Measurements from ENCODE around the gene MMP15. TPM values are rescaled to one million over a fixed set of nuclear protein-coding genes. Genes with fewer than 3 reads are reported as not detected.

The MMP15 gene
- total RNA-seq, 2 experiments from 2014 or later: 0.25 to 0.31 TPM

DNA sequence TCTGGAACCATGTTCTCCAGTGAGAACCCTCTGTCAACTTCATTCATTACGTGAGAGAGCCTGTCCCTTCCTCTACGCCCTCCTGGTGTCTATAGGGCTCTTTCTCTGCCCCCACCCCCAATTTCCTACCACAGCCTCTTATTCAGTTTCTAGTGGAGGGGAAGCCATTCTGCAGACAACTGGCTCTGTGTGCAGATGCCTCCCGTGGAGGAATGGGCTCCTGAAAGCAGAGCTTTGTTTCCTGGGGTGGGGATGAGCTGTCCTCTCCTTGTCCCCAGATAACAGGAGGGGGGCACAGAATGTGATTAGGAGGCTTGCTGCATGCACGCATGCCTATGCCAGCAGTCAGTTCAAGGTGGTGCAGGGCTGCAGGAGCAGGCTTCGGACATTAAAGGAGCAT is 31.6 kb downstream of the MMP15 start:
- ChIA-PET POLR2A (no interaction called here), CTCF (interaction anchor here (0.8 kb wide), 1 partner anchor 9 kb away, joined by 3 read pairs; no protein-coding TSS in a partner anchor)
- no peak overlapping the region for H3K4me3 ChIP-seq (ENCODE audit: low read length)
- H3K27ac ChIP-seq (ENCODE audit: low read depth in 1 of 2, low read length in 2 of 2): no peak overlapping the region
- DNase-seq: no peak
- TF ChIP-seq, protein P1, sequence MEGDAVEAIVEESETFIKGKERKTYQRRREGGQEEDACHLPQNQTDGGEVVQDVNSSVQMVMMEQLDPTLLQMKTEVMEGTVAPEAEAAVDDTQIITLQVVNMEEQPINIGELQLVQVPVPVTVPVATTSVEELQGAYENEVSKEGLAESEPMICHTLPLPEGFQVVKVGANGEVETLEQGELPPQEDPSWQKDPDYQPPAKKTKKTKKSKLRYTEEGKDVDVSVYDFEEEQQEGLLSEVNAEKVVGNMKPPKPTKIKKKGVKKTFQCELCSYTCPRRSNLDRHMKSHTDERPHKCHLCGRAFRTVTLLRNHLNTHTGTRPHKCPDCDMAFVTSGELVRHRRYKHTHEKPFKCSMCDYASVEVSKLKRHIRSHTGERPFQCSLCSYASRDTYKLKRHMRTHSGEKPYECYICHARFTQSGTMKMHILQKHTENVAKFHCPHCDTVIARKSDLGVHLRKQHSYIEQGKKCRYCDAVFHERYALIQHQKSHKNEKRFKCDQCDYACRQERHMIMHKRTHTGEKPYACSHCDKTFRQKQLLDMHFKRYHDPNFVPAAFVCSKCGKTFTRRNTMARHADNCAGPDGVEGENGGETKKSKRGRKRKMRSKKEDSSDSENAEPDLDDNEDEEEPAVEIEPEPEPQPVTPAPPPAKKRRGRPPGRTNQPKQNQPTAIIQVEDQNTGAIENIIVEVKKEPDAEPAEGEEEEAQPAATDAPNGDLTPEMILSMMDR (IDR thresholded peaks at IDR 0.05): no peak
- Mint-ChIP-seq H3K9me3 (no peaks in the 10 kb centered on the region), H3K36me3 (ENCODE audit: low read depth) (no peaks in the 10 kb centered on the region), H3K27ac (no peak overlapping the region), H3K4me3 (no peak overlapping the region), H3K27me3 (no peaks in the 10 kb centered on the region), H3K4me1 (ENCODE audit: low read depth) (no peaks in the 10 kb centered on the region)
- H3K36me3 ChIP-seq (ENCODE audit: insufficient read depth, low read length): no peaks in the 10 kb centered on the region
- H3K4me1 ChIP-seq (ENCODE audit: insufficient read depth, low read length): no peaks in the 10 kb centered on the region
- ATAC-seq (ENCODE audit: poor library complexity): no peak
- intact Hi-C loops (cut with DNase I, micrococcal nuclease): no loop called here
- H3K27me3 ChIP-seq (ENCODE audit: control insufficient read depth in 1 of 2, insufficient read depth in 2 of 2, low read length in 2 of 2): no peaks in the 10 kb centered on the region
- peaks cover 0 to under 1% of the 10 kb centered on the region in 2 experiments for H3K9me3 ChIP-seq (ENCODE audit: control insufficient read depth in 1 of 2, insufficient read depth in 1 of 2, low read length in 2 of 2)

DNA sequence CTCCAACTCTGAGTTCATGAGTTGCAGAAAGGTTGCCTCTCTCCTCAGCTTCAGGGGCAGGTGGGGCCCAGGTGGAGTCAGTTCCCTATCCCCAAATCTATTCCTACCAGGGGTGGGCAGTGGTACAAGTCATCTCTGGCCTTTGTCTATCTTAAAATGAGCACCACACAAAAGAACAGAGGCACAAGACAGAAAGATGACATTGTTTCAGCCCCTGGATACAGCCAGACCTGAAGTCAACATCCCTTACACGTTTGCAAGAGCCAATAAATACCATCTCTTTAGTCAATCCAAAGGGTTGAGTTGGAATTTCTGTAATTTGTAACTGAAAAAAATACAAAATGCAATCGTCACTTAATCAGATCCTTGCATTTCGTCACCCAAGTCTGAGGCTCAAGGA is 32.2 kb downstream of the MMP15 start:
- no peaks in the 10 kb centered on the region for H3K9me3 Mint-ChIP-seq
- Histone ChIP-seq H3K4me3 (ENCODE audit: low read length) (no peak overlapping the region), H3K4me1 (ENCODE audit: insufficient read depth, low read length) (no peaks in the 10 kb centered on the region), H3K27me3 (ENCODE audit: control insufficient read depth in 1 of 2, insufficient read depth in 2 of 2, low read length in 2 of 2) (no peaks in the 10 kb centered on the region), H3K36me3 (ENCODE audit: insufficient read depth, low read length) (no peaks in the 10 kb centered on the region), H3K9me3 (ENCODE audit: control insufficient read depth in 1 of 2, insufficient read depth in 1 of 2, low read length in 2 of 2) (no peaks in the 10 kb centered on the region), H3K27ac (ENCODE audit: low read depth in 1 of 2, low read length in 2 of 2) (no peak overlapping the region)
- DNase-seq (no peak), ATAC-seq (ENCODE audit: poor library complexity) (no peak)
- TF ChIP-seq, protein P1 (IDR thresholded peaks at IDR 0.05): no peak
- no peaks in the 10 kb centered on the region for H3K36me3 Mint-ChIP-seq (ENCODE audit: low read depth)
- no peaks in the 10 kb centered on the region for H3K27me3 Mint-ChIP-seq
- no peak overlapping the region for H3K27ac Mint-ChIP-seq
- CTCF ChIA-PET: interaction anchor here (0.8 kb wide), 1 partner anchor 8 kb away, joined by 3 read pairs; no protein-coding TSS in a partner anchor
- H3K4me3 Mint-ChIP-seq: no peak overlapping the region
- H3K4me1 Mint-ChIP-seq (ENCODE audit: low read depth): no peaks in the 10 kb centered on the region
- intact Hi-C loops (cut with DNase I, micrococcal nuclease): no loop called here
- POLR2A ChIA-PET: no interaction called here

DNA sequence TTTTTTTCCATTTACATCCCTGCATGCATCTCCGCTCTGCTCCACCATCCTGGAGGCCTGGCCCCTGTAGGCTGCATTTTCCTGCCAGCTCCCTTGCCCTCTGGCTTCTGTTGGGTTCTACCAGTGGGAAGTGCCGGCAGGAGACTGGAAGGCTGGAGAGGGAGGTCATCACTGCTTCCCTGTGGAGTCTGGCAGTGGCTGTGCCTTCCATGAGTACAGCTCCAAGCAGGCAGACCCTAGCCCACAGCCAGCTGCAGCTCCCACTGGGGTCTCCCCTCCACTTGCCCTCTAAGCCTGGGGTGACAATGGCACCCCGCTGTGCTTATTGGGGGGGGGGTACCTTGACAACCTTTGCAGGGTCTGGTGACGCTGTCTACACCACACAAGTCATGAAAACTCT is 37.3 kb downstream of the MMP15 start:
- Histone ChIP-seq H3K4me3 (ENCODE audit: low read length) (no peak overlapping the region), H3K27ac (ENCODE audit: low read depth in 1 of 2, low read length in 2 of 2) (no peak overlapping the region), H3K27me3 (ENCODE audit: control insufficient read depth in 1 of 2, insufficient read depth in 2 of 2, low read length in 2 of 2) (no peaks in the 10 kb centered on the region), H3K9me3 (ENCODE audit: control insufficient read depth in 1 of 2, insufficient read depth in 1 of 2, low read length in 2 of 2) (no peaks in the 10 kb centered on the region), H3K4me1 (ENCODE audit: insufficient read depth, low read length) (no peaks in the 10 kb centered on the region), H3K36me3 (ENCODE audit: insufficient read depth, low read length) (no peaks in the 10 kb centered on the region)
- CTCF ChIA-PET: no interaction called here
- Mint-ChIP-seq H3K36me3 (ENCODE audit: low read depth) (no peaks in the 10 kb centered on the region), H3K9me3 (no peaks in the 10 kb centered on the region), H3K4me1 (ENCODE audit: low read depth) (no peaks in the 10 kb centered on the region), H3K27me3 (no peaks in the 10 kb centered on the region), H3K4me3 (no peak overlapping the region), H3K27ac (no peak overlapping the region)
- intact Hi-C loops (cut with DNase I, micrococcal nuclease): no loop called here
- POLR2A ChIA-PET: no interaction called here
- DNase-seq (no peak), ATAC-seq (ENCODE audit: poor library complexity) (no peak)
- TF ChIP-seq, protein P1 (IDR thresholded peaks at IDR 0.05): no peak
